Tibial nerve (tissue), 4 donors: ENCODE measurements around the gene PDE4A.
"Not testable (repeated sequence)": the region's sequence is repeated elsewhere in the genome, so short reads cannot be mapped to it uniquely, and the experiment has no call there.

Experiments
- EP300 ChIP-seq, 2 donors: sonication (generic); formaldehyde crosslinking; IDR thresholded peaks; one replicate each; pipeline ENCODE4 v1.6.1; 2017; ENCODE audit warnings: antibody characterized with exemption in 2 of 2, mild to moderate bottlenecking in 1 of 2
- POLR2A ChIP-seq, 2 donors: fragments of 450-650 bp; IDR thresholded peaks; one replicate each; pipeline ENCODE4 v1.6.1; 2017; ENCODE audit warnings: antibody characterized with exemption in 2 of 2, mild to moderate bottlenecking in 2 of 2, moderate library complexity in 2 of 2
- TF ChIP-seq, protein P1 (sequence below), 5 experiments: fragments of 200-600 bp in 3 of 5; fragments of 450-650 bp in 2 of 5; sonication (generic) in 3 of 5; IDR thresholded peaks; one replicate each; pipeline ENCODE4 v1.5.1; 2016 to 2019; ENCODE audit warnings: antibody characterized with exemption in 5 of 5, mild to moderate bottlenecking in 3 of 5, moderate library complexity in 2 of 5

DNA sequence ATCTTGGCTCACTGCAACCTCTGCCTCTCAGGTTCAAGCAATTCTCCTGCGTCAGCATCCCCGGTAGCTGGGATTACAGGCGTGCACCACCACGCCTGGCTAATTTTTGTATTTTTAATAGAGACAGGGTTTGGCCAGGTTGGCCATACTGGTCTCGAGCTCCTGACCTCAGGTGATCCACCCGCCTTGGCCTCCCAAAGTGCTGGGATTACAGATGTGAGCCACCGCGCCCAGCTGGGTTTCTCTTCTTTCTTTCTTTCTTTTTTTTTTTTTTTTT lies 37.2 kb upstream of the PDE4A start:
- TF ChIP-seq, protein P1, sequence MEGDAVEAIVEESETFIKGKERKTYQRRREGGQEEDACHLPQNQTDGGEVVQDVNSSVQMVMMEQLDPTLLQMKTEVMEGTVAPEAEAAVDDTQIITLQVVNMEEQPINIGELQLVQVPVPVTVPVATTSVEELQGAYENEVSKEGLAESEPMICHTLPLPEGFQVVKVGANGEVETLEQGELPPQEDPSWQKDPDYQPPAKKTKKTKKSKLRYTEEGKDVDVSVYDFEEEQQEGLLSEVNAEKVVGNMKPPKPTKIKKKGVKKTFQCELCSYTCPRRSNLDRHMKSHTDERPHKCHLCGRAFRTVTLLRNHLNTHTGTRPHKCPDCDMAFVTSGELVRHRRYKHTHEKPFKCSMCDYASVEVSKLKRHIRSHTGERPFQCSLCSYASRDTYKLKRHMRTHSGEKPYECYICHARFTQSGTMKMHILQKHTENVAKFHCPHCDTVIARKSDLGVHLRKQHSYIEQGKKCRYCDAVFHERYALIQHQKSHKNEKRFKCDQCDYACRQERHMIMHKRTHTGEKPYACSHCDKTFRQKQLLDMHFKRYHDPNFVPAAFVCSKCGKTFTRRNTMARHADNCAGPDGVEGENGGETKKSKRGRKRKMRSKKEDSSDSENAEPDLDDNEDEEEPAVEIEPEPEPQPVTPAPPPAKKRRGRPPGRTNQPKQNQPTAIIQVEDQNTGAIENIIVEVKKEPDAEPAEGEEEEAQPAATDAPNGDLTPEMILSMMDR (IDR thresholded peaks at IDR 0.05) = not testable (repeated sequence)
- not testable (repeated sequence) for TF ChIP-seq EP300, POLR2A (IDR thresholded peaks at IDR 0.05)
